ENCODE measurements around the gene UBTD1. TPM values are rescaled to one million over a fixed set of nuclear protein-coding genes. Genes with fewer than 3 reads are reported as not detected.

Gene UBTD1
- total RNA-seq, 1 donor from 2014 or later = 11.6 TPM

GRCh38 chr10:97566336-97566996, 67.7 kb downstream of the UBTD1 start:
- Mint-ChIP-seq H3K27ac (no peak overlapping the region), H3K9me3 (peaks cover 14% of the 10 kb centered on the region), H3K27me3 (no peaks in the 10 kb centered on the region), H3K4me1 (ENCODE audit: unreplicated experiment) (peaks cover 4% of the 10 kb centered on the region), H3K36me3 (no peaks in the 10 kb centered on the region), H3K4me3 (no peak overlapping the region)
- TF ChIP-seq CTCF (conservative IDR thresholded peaks at IDR 0.05) = no peak
- no peak for DNase-seq (ENCODE audit: extremely low spot score, unreplicated experiment)

- TF ChIP-seq CTCF (conservative IDR thresholded peaks at IDR 0.05) = no peak
- H3K27me3 Mint-ChIP-seq = no peaks in the 10 kb centered on the region
- peaks cover 4% of the 10 kb centered on the region for H3K4me1 Mint-ChIP-seq (ENCODE audit: unreplicated experiment)
- H3K9me3 Mint-ChIP-seq = peaks cover 6% of the 10 kb centered on the region
- DNase-seq (ENCODE audit: extremely low spot score, unreplicated experiment) = no peak
- H3K27ac Mint-ChIP-seq = no peak overlapping the region
- no peaks in the 10 kb centered on the region for H3K36me3 Mint-ChIP-seq
- no peak overlapping the region for H3K4me3 Mint-ChIP-seq
These were observed 69.2 kb downstream of the UBTD1 start for GRCh38 chr10:97567891-97568290.

- no peak for TF ChIP-seq CTCF (conservative IDR thresholded peaks at IDR 0.05)
- no peaks in the 10 kb centered on the region for H3K27me3 Mint-ChIP-seq
- DNase-seq (ENCODE audit: extremely low spot score, unreplicated experiment) = no peak
- H3K4me1 Mint-ChIP-seq (ENCODE audit: unreplicated experiment) = no peaks in the 10 kb centered on the region
- H3K27ac Mint-ChIP-seq = no peak overlapping the region
- H3K36me3 Mint-ChIP-seq = no peaks in the 10 kb centered on the region
- no peak overlapping the region for H3K4me3 Mint-ChIP-seq
- no peaks in the 10 kb centered on the region for H3K9me3 Mint-ChIP-seq
These were observed 71.5 kb downstream of the UBTD1 start for GRCh38 chr10:97570146-97570788.

GRCh38 chr10:97570789-97571471, 72.2 kb downstream of the UBTD1 start:
- no peaks in the 10 kb centered on the region for H3K27me3 Mint-ChIP-seq
- no peaks in the 10 kb centered on the region for H3K9me3 Mint-ChIP-seq
- H3K36me3 Mint-ChIP-seq = no peaks in the 10 kb centered on the region
- no peak for TF ChIP-seq CTCF (conservative IDR thresholded peaks at IDR 0.05)
- H3K4me3 Mint-ChIP-seq = no peak overlapping the region
- no peak for DNase-seq (ENCODE audit: extremely low spot score, unreplicated experiment)
- H3K4me1 Mint-ChIP-seq (ENCODE audit: unreplicated experiment) = no peaks in the 10 kb centered on the region
- H3K27ac Mint-ChIP-seq = peak overlapping the region; percentile 87

- H3K4me1 Mint-ChIP-seq (ENCODE audit: unreplicated experiment) = no peaks in the 10 kb centered on the region
These were observed 72.9 kb downstream of the UBTD1 start for GRCh38 chr10:97571622-97572021.

More at GRCh38 chr10:97571622-97572021, 72.9 kb downstream of the UBTD1 start:
- no peak for DNase-seq (ENCODE audit: extremely low spot score, unreplicated experiment)
- no peaks in the 10 kb centered on the region for H3K27me3 Mint-ChIP-seq
- no peaks in the 10 kb centered on the region for H3K36me3 Mint-ChIP-seq
- no peak for TF ChIP-seq CTCF (conservative IDR thresholded peaks at IDR 0.05)
- peak overlapping the region; percentile 87 for H3K27ac Mint-ChIP-seq
- H3K4me3 Mint-ChIP-seq = no peak overlapping the region
- no peaks in the 10 kb centered on the region for H3K9me3 Mint-ChIP-seq

All from type B pancreatic cell (in vitro differentiated cells).